ENCODE data around the gene AEBP1.

The AEBP1 gene

GRCh38 chr7:44148961-44149536 is 44.9 kb downstream of the AEBP1 start:
- no peak overlapping the region for H3K27ac ChIP-seq (ENCODE audit: low read depth, low read length)
- no peak overlapping the region for H3K4me3 ChIP-seq (ENCODE audit: low read length)
- no peak overlapping the region for H3K9ac ChIP-seq (ENCODE audit: low read depth, low read length)
- WGBS: 92% methylated on average over 8 of the region's 9 CpGs
- no peaks in the 10 kb centered on the region for H3K9me3 ChIP-seq (ENCODE audit: insufficient read depth, low read depth, low read length)
- H3K27me3 ChIP-seq (ENCODE audit: insufficient read depth, low read length): peaks cover 23% of the 10 kb centered on the region
- peaks cover 18% of the 10 kb centered on the region for H3K4me1 ChIP-seq (ENCODE audit: insufficient read depth, low read length)
- no peaks in the 10 kb centered on the region for H3K36me3 ChIP-seq (ENCODE audit: insufficient read depth, low read length)

- Histone ChIP-seq H3K27me3 (ENCODE audit: insufficient read depth, low read length) (peaks cover 16% of the 10 kb centered on the region), H3K9me3 (ENCODE audit: insufficient read depth, low read depth, low read length) (no peaks in the 10 kb centered on the region), H3K4me1 (ENCODE audit: insufficient read depth, low read length) (peaks cover 18% of the 10 kb centered on the region), H3K27ac (ENCODE audit: low read depth, low read length) (no peak overlapping the region), H3K36me3 (ENCODE audit: insufficient read depth, low read length) (no peaks in the 10 kb centered on the region), H3K9ac (ENCODE audit: low read depth, low read length) (no peak overlapping the region), H3K4me3 (ENCODE audit: low read length) (no peak overlapping the region)
- 93% methylated on average over 18 of the region's 18 CpGs for WGBS
Observed at GRCh38 chr7:44149571-44150465, 45.7 kb downstream of the AEBP1 start.

GRCh38 chr7:44150466-44150832 is 46.3 kb downstream of the AEBP1 start:
- Histone ChIP-seq H3K9me3 (ENCODE audit: insufficient read depth, low read depth, low read length) (no peaks in the 10 kb centered on the region), H3K4me1 (ENCODE audit: insufficient read depth, low read length) (peaks cover 18% of the 10 kb centered on the region), H3K27ac (ENCODE audit: low read depth, low read length) (no peak overlapping the region), H3K36me3 (ENCODE audit: insufficient read depth, low read length) (no peaks in the 10 kb centered on the region), H3K9ac (ENCODE audit: low read depth, low read length) (no peak overlapping the region), H3K27me3 (ENCODE audit: insufficient read depth, low read length) (peaks cover 9% of the 10 kb centered on the region), H3K4me3 (ENCODE audit: low read length) (no peak overlapping the region)
- WGBS: 91% methylated on average over 5 of the region's 5 CpGs

GRCh38 chr7:44150966-44151941 is 47.1 kb downstream of the AEBP1 start:
- Histone ChIP-seq H3K36me3 (ENCODE audit: insufficient read depth, low read length) (no peaks in the 10 kb centered on the region), H3K9me3 (ENCODE audit: insufficient read depth, low read depth, low read length) (no peaks in the 10 kb centered on the region), H3K9ac (ENCODE audit: low read depth, low read length) (no peak overlapping the region), H3K27me3 (ENCODE audit: insufficient read depth, low read length) (peaks cover 4% of the 10 kb centered on the region; the same call in 1 of the 2 replicates), H3K4me3 (ENCODE audit: low read length) (no peak overlapping the region), H3K27ac (ENCODE audit: low read depth, low read length) (no peak overlapping the region), H3K4me1 (ENCODE audit: insufficient read depth, low read length) (peaks cover 17% of the 10 kb centered on the region)
- 91% methylated on average over 16 of the region's 16 CpGs for WGBS

- no peak overlapping the region for H3K27ac ChIP-seq (ENCODE audit: low read depth, low read length)
- no peak overlapping the region for H3K4me3 ChIP-seq (ENCODE audit: low read length)
- H3K36me3 ChIP-seq (ENCODE audit: insufficient read depth, low read length): no peaks in the 10 kb centered on the region
- H3K27me3 ChIP-seq (ENCODE audit: insufficient read depth, low read length): no peaks in the 10 kb centered on the region
- H3K9me3 ChIP-seq (ENCODE audit: insufficient read depth, low read depth, low read length): no peaks in the 10 kb centered on the region
- 95% methylated on average over 9 of the region's 9 CpGs for WGBS
- H3K4me1 ChIP-seq (ENCODE audit: insufficient read depth, low read length): peaks cover 10% of the 10 kb centered on the region
- no peak overlapping the region for H3K9ac ChIP-seq (ENCODE audit: low read depth, low read length)
Observed at GRCh38 chr7:44151956-44152355, 47.8 kb downstream of the AEBP1 start.

- Histone ChIP-seq H3K4me3 (ENCODE audit: low read length) (no peak overlapping the region), H3K9ac (ENCODE audit: low read depth, low read length) (no peak overlapping the region), H3K9me3 (ENCODE audit: insufficient read depth, low read depth, low read length) (no peaks in the 10 kb centered on the region), H3K36me3 (ENCODE audit: insufficient read depth, low read length) (no peaks in the 10 kb centered on the region), H3K27ac (ENCODE audit: low read depth, low read length) (no peak overlapping the region), H3K27me3 (ENCODE audit: insufficient read depth, low read length) (no peaks in the 10 kb centered on the region), H3K4me1 (ENCODE audit: insufficient read depth, low read length) (no peaks in the 10 kb centered on the region)
- 87% methylated on average over 22 of the region's 22 CpGs for WGBS
Observed at GRCh38 chr7:44152971-44153947, 49.1 kb downstream of the AEBP1 start.

GRCh38 chr7:44153948-44154335 is 49.8 kb downstream of the AEBP1 start:
- H3K9ac ChIP-seq (ENCODE audit: low read depth, low read length): no peak overlapping the region
- H3K27me3 ChIP-seq (ENCODE audit: insufficient read depth, low read length): no peaks in the 10 kb centered on the region
- no peaks in the 10 kb centered on the region for H3K4me1 ChIP-seq (ENCODE audit: insufficient read depth, low read length)
- WGBS: 93% methylated on average over 5 of the region's 5 CpGs
- H3K9me3 ChIP-seq (ENCODE audit: insufficient read depth, low read depth, low read length): no peaks in the 10 kb centered on the region
- no peak overlapping the region for H3K4me3 ChIP-seq (ENCODE audit: low read length)
- no peak overlapping the region for H3K27ac ChIP-seq (ENCODE audit: low read depth, low read length)
- no peaks in the 10 kb centered on the region for H3K36me3 ChIP-seq (ENCODE audit: insufficient read depth, low read length)

GRCh38 chr7:44154703-44155102 is 50.6 kb downstream of the AEBP1 start:
- Histone ChIP-seq H3K27ac (ENCODE audit: low read depth, low read length) (no peak overlapping the region), H3K4me3 (ENCODE audit: low read length) (no peak overlapping the region), H3K4me1 (ENCODE audit: insufficient read depth, low read length) (no peaks in the 10 kb centered on the region), H3K36me3 (ENCODE audit: insufficient read depth, low read length) (no peaks in the 10 kb centered on the region), H3K27me3 (ENCODE audit: insufficient read depth, low read length) (no peaks in the 10 kb centered on the region), H3K9me3 (ENCODE audit: insufficient read depth, low read depth, low read length) (no peaks in the 10 kb centered on the region), H3K9ac (ENCODE audit: low read depth, low read length) (no peak overlapping the region)
- 81% methylated on average over 3 of the region's 3 CpGs for WGBS

- WGBS: 90% methylated on average over 8 of the region's 8 CpGs
Observed at GRCh38 chr7:44155191-44156185, 51.3 kb downstream of the AEBP1 start.

More at GRCh38 chr7:44155191-44156185, 51.3 kb downstream of the AEBP1 start:
- H3K4me1 ChIP-seq (ENCODE audit: insufficient read depth, low read length): no peaks in the 10 kb centered on the region
- H3K9me3 ChIP-seq (ENCODE audit: insufficient read depth, low read depth, low read length): no peaks in the 10 kb centered on the region
- H3K9ac ChIP-seq (ENCODE audit: low read depth, low read length): no peak overlapping the region
- H3K36me3 ChIP-seq (ENCODE audit: insufficient read depth, low read length): no peaks in the 10 kb centered on the region
- no peak overlapping the region for H3K27ac ChIP-seq (ENCODE audit: low read depth, low read length)
- no peak overlapping the region for H3K4me3 ChIP-seq (ENCODE audit: low read length)
- H3K27me3 ChIP-seq (ENCODE audit: insufficient read depth, low read length): no peaks in the 10 kb centered on the region
